ENCODE data around the gene LCN12.

GRCh38 chr9:136921718-136922117 lies 30.4 kb upstream of the LCN12 start:
- TF ChIP-seq EZH2phosphoT487 (IDR thresholded peaks at IDR 0.05) (no peak), CTCF (IDR thresholded peaks at IDR 0.05) (no peak)

Measured in neural progenitor cell (in vitro differentiated cells).